ENCODE data around the gene ZNF622.

- TF ChIP-seq EZH2 (IDR thresholded peaks at IDR 0.05; ENCODE audit: borderline replicate concordance, low read depth, low read length, severe bottlenecking) (no peak), FOS (IDR thresholded peaks at IDR 0.05; ENCODE audit: borderline replicate concordance, insufficient read depth, low read length) (no peak), POLR2AphosphoS5 (IDR thresholded peaks at IDR 0.05; ENCODE audit: insufficient read depth, low read depth, low read length) (no peak), POLR2A (IDR thresholded peaks at IDR 0.05; ENCODE audit: low read depth, low read length) (no peak), MYC (IDR thresholded peaks at IDR 0.05; ENCODE audit: low read depth, low read length) (no peak), GATA2 (IDR thresholded peaks at IDR 0.05; ENCODE audit: insufficient read depth, insufficient read length, low read depth, low read length) (no peak)
- TF ChIP-seq, protein P1, sequence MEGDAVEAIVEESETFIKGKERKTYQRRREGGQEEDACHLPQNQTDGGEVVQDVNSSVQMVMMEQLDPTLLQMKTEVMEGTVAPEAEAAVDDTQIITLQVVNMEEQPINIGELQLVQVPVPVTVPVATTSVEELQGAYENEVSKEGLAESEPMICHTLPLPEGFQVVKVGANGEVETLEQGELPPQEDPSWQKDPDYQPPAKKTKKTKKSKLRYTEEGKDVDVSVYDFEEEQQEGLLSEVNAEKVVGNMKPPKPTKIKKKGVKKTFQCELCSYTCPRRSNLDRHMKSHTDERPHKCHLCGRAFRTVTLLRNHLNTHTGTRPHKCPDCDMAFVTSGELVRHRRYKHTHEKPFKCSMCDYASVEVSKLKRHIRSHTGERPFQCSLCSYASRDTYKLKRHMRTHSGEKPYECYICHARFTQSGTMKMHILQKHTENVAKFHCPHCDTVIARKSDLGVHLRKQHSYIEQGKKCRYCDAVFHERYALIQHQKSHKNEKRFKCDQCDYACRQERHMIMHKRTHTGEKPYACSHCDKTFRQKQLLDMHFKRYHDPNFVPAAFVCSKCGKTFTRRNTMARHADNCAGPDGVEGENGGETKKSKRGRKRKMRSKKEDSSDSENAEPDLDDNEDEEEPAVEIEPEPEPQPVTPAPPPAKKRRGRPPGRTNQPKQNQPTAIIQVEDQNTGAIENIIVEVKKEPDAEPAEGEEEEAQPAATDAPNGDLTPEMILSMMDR (IDR thresholded peaks at IDR 0.05; ENCODE audit: extremely low read depth in 1 of 2, insufficient read depth in 1 of 2, low read depth in 1 of 2, low read length in 2 of 2), result no peak
- TF ChIP-seq, protein P2, sequence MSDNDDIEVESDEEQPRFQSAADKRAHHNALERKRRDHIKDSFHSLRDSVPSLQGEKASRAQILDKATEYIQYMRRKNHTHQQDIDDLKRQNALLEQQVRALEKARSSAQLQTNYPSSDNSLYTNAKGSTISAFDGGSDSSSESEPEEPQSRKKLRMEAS (IDR thresholded peaks at IDR 0.05; ENCODE audit: insufficient read depth, insufficient read length), result no peak
Observed at GRCh38 chr5:16471387-16471786, 5.8 kb upstream of the ZNF622 start.
